Measurements from ENCODE around the gene MMP21. TPM values are rescaled to one million over a fixed set of nuclear protein-coding genes. Genes with fewer than 3 reads are reported as not detected.

Gene MMP21
- total and polyA plus RNA-seq, 10 of the 15 experiments (the other 5 are each of a cell fraction or from before 2014, with no cell fraction given): 0.08 to 0.24 TPM; not detected in 8

- H3K4me2 ChIP-seq (ENCODE audit: control insufficient read depth, insufficient read depth): no peak overlapping the region
- POLR2A ChIA-PET: no interaction called here
- no peaks in the 10 kb centered on the region for H3K27me3 ChIP-seq (replicated peaks in 1 of 2; ENCODE audit: control insufficient read depth in 2 of 2, insufficient read depth in 2 of 2, low read length in 1 of 2)
- SMC1A ChIA-PET (ENCODE audit: uncharacterized antibody, unreplicated experiment): interaction anchor here (1.1 kb wide), 1 partner anchor 19 kb away, joined by 4 read pairs; no protein-coding TSS in a partner anchor
- DNase-seq (ENCODE audit: low read depth, low spot score): no peak
- ATAC-seq: no peak
- H3K79me2 ChIP-seq (ENCODE audit: control insufficient read depth, insufficient read depth, low read length): no peaks in the 10 kb centered on the region
- RAD21 ChIA-PET (ENCODE audit: unreplicated experiment): no interaction called here
- CTCF ChIA-PET: interaction anchor here (1.0 kb wide), 2 partner anchors 9 to 16 kb away, joined by 3 to 6 read pairs; no protein-coding TSS in a partner anchor
- TF ChIP-seq JUNB (IDR thresholded peaks at IDR 0.05) (no peak), HSF1 (IDR thresholded peaks at IDR 0.05; ENCODE audit: low read depth, low read length) (no peak)
- in situ Hi-C loops (cut with MboI) (no loop called here), intact Hi-C loops (cut with micrococcal nuclease; ENCODE audit: unreplicated experiment) (no loop called here)
- no peak overlapping the region for H2AFZ ChIP-seq (ENCODE audit: control insufficient read depth, low read depth, low read length)
- WGBS (ENCODE audit: insufficient coverage, insufficient replicate concordance, low lambda C conversion rate, missing lambda C conversion rate): over 99% methylated on average over 7 of the region's 7 CpGs
- FAIRE-seq: no peak
- H4K20me1 ChIP-seq (ENCODE audit: control insufficient read depth, insufficient read depth): no peaks in the 10 kb centered on the region
- no peak overlapping the region for H3K27ac ChIP-seq (ENCODE audit: control insufficient read depth, insufficient read depth)
- H3K9ac ChIP-seq (ENCODE audit: control insufficient read depth, insufficient read depth, low read length): no peak overlapping the region
- H3K4me1 ChIP-seq (ENCODE audit: control insufficient read depth, insufficient read depth, low read length): no peaks in the 10 kb centered on the region
- peaks cover 19 to 57% of the 10 kb centered on the region in 2 experiments for H3K36me3 ChIP-seq (ENCODE audit: control insufficient read depth in 2 of 2, insufficient read depth in 2 of 2, low read length in 1 of 2)
- H3K4me3 ChIP-seq: no peak overlapping the region
- H3K9me3 ChIP-seq (replicated peaks; ENCODE audit: control insufficient read depth, insufficient read depth, low read length): no peaks in the 10 kb centered on the region
- no TSS peak for BruUV-seq (replicated peaks)
Measured at GRCh38 chr10:125739994-125740679, 35.5 kb downstream of the MMP21 start.

GRCh38 chr10:125738206-125738605, 37.4 kb downstream of the MMP21 start:
- ATAC-seq: no peak

More at GRCh38 chr10:125738206-125738605, 37.4 kb downstream of the MMP21 start:
- ChIA-PET SMC1A (ENCODE audit: uncharacterized antibody, unreplicated experiment) (no interaction called here), POLR2A (no interaction called here), CTCF (no interaction called here), RAD21 (ENCODE audit: unreplicated experiment) (no interaction called here)
- Histone ChIP-seq H3K4me1 (ENCODE audit: control insufficient read depth, insufficient read depth, low read length) (no peaks in the 10 kb centered on the region), H4K20me1 (ENCODE audit: control insufficient read depth, insufficient read depth) (no peaks in the 10 kb centered on the region), H3K9ac (ENCODE audit: control insufficient read depth, insufficient read depth, low read length) (no peak overlapping the region), H3K4me2 (ENCODE audit: control insufficient read depth, insufficient read depth) (no peak overlapping the region), H3K27me3 (replicated peaks in 1 of 2; ENCODE audit: control insufficient read depth in 2 of 2, insufficient read depth in 2 of 2, low read length in 1 of 2) (no peaks in the 10 kb centered on the region), H3K36me3 (ENCODE audit: control insufficient read depth in 2 of 2, insufficient read depth in 2 of 2, low read length in 1 of 2) (peaks cover 14 to 46% of the 10 kb centered on the region in 2 experiments), H3K79me2 (ENCODE audit: control insufficient read depth, insufficient read depth, low read length) (no peaks in the 10 kb centered on the region), H3K27ac (ENCODE audit: control insufficient read depth, insufficient read depth) (no peak overlapping the region), H2AFZ (ENCODE audit: control insufficient read depth, low read depth, low read length) (no peak overlapping the region), H3K9me3 (replicated peaks; ENCODE audit: control insufficient read depth, insufficient read depth, low read length) (no peaks in the 10 kb centered on the region), H3K4me3 (no peak overlapping the region)
- no peak for FAIRE-seq
- DNase-seq (ENCODE audit: low read depth, low spot score): no peak
- BruUV-seq (replicated peaks): no TSS peak
- no peak for TF ChIP-seq STAT1 (conservative IDR thresholded peaks at IDR 0.05)
- TF ChIP-seq NFYA (IDR thresholded peaks at IDR 0.05; ENCODE audit: borderline replicate concordance, low read depth, low read length): no peak
- no peak for TF ChIP-seq SKIL (IDR thresholded peaks at IDR 0.05; ENCODE audit: low read depth, poor library complexity, severe bottlenecking)
- no peak for TF ChIP-seq NR2F1 (conservative IDR thresholded peaks at IDR 0.05)
- no peak for TF ChIP-seq MEF2B (IDR thresholded peaks at IDR 0.05; ENCODE audit: partially characterized antibody, poor library complexity, severe bottlenecking)
- TF ChIP-seq BMI1 (IDR thresholded peaks at IDR 0.05; ENCODE audit: borderline replicate concordance): no peak
- intact Hi-C loops (cut with micrococcal nuclease; ENCODE audit: unreplicated experiment) (no loop called here), in situ Hi-C loops (cut with MboI) (no loop called here)
- 97% methylated on average over 5 of the region's 5 CpGs for WGBS (ENCODE audit: insufficient coverage, insufficient replicate concordance, low lambda C conversion rate, missing lambda C conversion rate)
